Measurements from ENCODE around the gene TSC22D4. TPM values are rescaled to one million over a fixed set of nuclear protein-coding genes. Genes with fewer than 3 reads are reported as not detected.
A peak's percentile ranks its signal among the peaks of the same experiment; 100 is the strongest.

TSC22D4 gene
- total and polyA plus RNA-seq, 8 donors, result 47.0 to 65.1 (median 56.1) TPM

- DNase-seq (no peak), ATAC-seq (no peak)
- H3K4me1 ChIP-seq, result peaks cover 4 to 12% of the 10 kb centered on the region in 2 donors
- H3K36me3 ChIP-seq, result no peaks in the 10 kb centered on the region
- H3K4me3 ChIP-seq, result no peak overlapping the region
- H3K27me3 ChIP-seq, result peaks cover 0 to 6% of the 10 kb centered on the region in 2 donors
- H3K27ac ChIP-seq, result no peak overlapping the region
- H3K9me3 ChIP-seq, result no peaks in the 10 kb centered on the region
- intact Hi-C loops (cut with DNase I), result no loop called here
- TF ChIP-seq CTCF (IDR thresholded peaks at IDR 0.05), result no peak
Observed at GRCh38 chr7:100486111-100486636, 7.2 kb upstream of the TSC22D4 start.

GRCh38 chr7:100485471-100485876 is 6.5 kb upstream of the TSC22D4 start:
- Histone ChIP-seq H3K4me1 (peaks cover 4 to 12% of the 10 kb centered on the region in 2 donors), H3K4me3 (no peak overlapping the region), H3K36me3 (no peaks in the 10 kb centered on the region), H3K27ac (no peak overlapping the region), H3K27me3 (peaks cover 0 to 6% of the 10 kb centered on the region in 2 donors), H3K9me3 (no peaks in the 10 kb centered on the region)
- DNase-seq (no peak), ATAC-seq (no peak)
- no peak for TF ChIP-seq CTCF (IDR thresholded peaks at IDR 0.05)
- intact Hi-C loops (cut with DNase I), result no loop called here

- peaks cover 0 to 6% of the 10 kb centered on the region in 2 donors for H3K27me3 ChIP-seq
- intact Hi-C loops (cut with DNase I), result no loop called here
- no peak for DNase-seq
- H3K4me3 ChIP-seq, result no peak overlapping the region
- no peak overlapping the region for H3K27ac ChIP-seq
- H3K4me1 ChIP-seq, result peaks cover 4 to 15% of the 10 kb centered on the region in 2 donors
- TF ChIP-seq CTCF (IDR thresholded peaks at IDR 0.05), result no peak
- no peaks in the 10 kb centered on the region for H3K9me3 ChIP-seq
- no peak for ATAC-seq
- H3K36me3 ChIP-seq, result no peaks in the 10 kb centered on the region
Observed at GRCh38 chr7:100484673-100485045, 5.6 kb upstream of the TSC22D4 start.

GRCh38 chr7:100483722-100484672 is 5.0 kb upstream of the TSC22D4 start, which contains the start of gene NYAP1:
Gene NYAP1, plus strand, starts transcription at chr7:100483927. Its CDS starts 1,385 bp downstream, at chr7:100485312.
- intact Hi-C loops (cut with DNase I), result no loop called here
- Histone ChIP-seq H3K27me3 (peaks cover 0 to 6% of the 10 kb centered on the region in 2 donors), H3K4me1 (peaks cover 4 to 21% of the 10 kb centered on the region in 2 donors), H3K9me3 (no peaks in the 10 kb centered on the region), H3K36me3 (no peaks in the 10 kb centered on the region), H3K4me3 (peak within 1 kb of the TSS; percentile 33 to 49), H3K27ac (no peak within 1 kb of the TSS)
- TF ChIP-seq CTCF (IDR thresholded peaks at IDR 0.05), result no peak
- ATAC-seq (peak; percentile 59), DNase-seq (peak in 2 of 4 donors; percentile 57 to 76)

- peak; percentile 94 for TF ChIP-seq CTCF (IDR thresholded peaks at IDR 0.05)
- ATAC-seq, result peak; percentile 72
- intact Hi-C loops (cut with DNase I), result no loop called here
- peak in 3 of 4 donors; percentile 63 to 96 (median 75) for DNase-seq
- H3K4me1 ChIP-seq, result peaks cover 4 to 21% of the 10 kb centered on the region in 2 donors
- no peaks in the 10 kb centered on the region for H3K36me3 ChIP-seq
- H3K4me3 ChIP-seq, result peak overlapping the region; percentile 33 to 49
- peaks cover 0 to 6% of the 10 kb centered on the region in 2 donors for H3K27me3 ChIP-seq
- H3K9me3 ChIP-seq, result no peaks in the 10 kb centered on the region
- no peak overlapping the region for H3K27ac ChIP-seq
Observed at GRCh38 chr7:100483090-100483721, 4.2 kb upstream of the TSC22D4 start.
